Adrenal gland (tissue), 5 donors: Measurements from ENCODE around the gene NKAIN2.

Experiments
- CTCF ChIP-seq, 6 experiments: fragments of 450-650 bp in 4 of 6; fragments of 200-600 bp in 2 of 6; sonication (generic) in 1 of 6; IDR thresholded peaks; 1 replicate in 5 of 6; 2 replicates in 1 of 6; pipeline versions ENCODE4 v1.5.1 to v1.8.0; 2016 to 2021; ENCODE audit warnings: antibody characterized with exemption in 6 of 6, mild to moderate bottlenecking in 2 of 6, moderate library complexity in 1 of 6
- POLR2A ChIP-seq, 2 donors: fragments of 450-650 bp; IDR thresholded peaks; one replicate each; pipeline ENCODE4 v1.6.1; 2017; ENCODE audit warnings: antibody characterized with exemption in 2 of 2, mild to moderate bottlenecking in 2 of 2, moderate library complexity in 1 of 2
- donor health status: DM: no; HTN: no; CAD: no.

GRCh38 chr6:124783344-124783743 lies 979.7 kb downstream of the NKAIN2 start:
- no peak for TF ChIP-seq CTCF (IDR thresholded peaks at IDR 0.05)
- TF ChIP-seq POLR2A (IDR thresholded peaks at IDR 0.05): no peak
